NT2/D1 (cell line): ENCODE measurements around the gene MRPL4.

Source experiments
- SUZ12 ChIP-seq: IDR thresholded peaks from 2 replicates; pipeline ENCODE4 v1.6.1; 2011; ENCODE audit not compliant: insufficient read length, insufficient read depth; ENCODE audit errors: extremely low read depth
- ZNF274 ChIP-seq: IDR thresholded peaks from 2 replicates; pipeline ENCODE4 v1.6.1; 2011; ENCODE audit warnings: mild to moderate bottlenecking, low read depth, low read length

DNA sequence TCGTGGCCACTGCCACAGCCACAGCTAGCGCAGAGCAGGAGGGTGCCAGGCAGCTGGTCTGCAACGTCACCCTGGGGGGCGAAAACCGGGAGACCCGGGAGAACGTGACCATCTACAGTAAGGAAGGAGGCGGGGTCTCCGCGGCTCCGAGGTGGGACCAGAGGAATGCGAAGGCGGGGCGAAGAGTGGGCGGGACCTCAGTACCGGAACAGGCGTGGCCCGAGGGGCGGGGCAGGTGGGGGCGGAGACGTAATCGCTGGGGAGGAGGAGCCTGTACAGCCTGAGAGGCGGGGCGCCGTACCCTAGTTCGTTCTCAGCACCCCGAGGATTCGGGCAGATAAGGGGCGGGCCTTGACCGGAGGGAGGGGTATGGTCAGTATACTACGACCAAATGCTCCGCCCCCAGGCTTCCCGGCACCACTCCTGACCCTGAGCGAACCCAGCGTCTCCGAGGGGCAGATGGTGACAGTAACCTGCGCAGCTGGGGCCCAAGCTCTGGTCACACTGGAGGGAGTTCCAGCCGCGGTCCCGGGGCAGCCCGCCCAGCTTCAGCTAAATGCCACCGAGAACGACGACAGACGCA lies 40.3 kb downstream of the MRPL4 start:
- TF ChIP-seq SUZ12 = no peak
- TF ChIP-seq ZNF274 = no peak
